Stimulated activated CD4-positive, alpha-beta T cell treated with anti-CD3 and anti-CD28 coated beads, Interleukin-1b, Interleukin-23, amount 100 ng/mL, for 1 hour (primary cell): Measurements from ENCODE around the gene ADRA1B.
"Not testable (repeated sequence)": the region's sequence is repeated elsewhere in the genome, so short reads cannot be mapped to it uniquely, and the experiment has no call there.

Source experiments
- DNase-seq, 2 donors: peaks; one replicate each; pipeline ENCODE4 v3.0.0-alpha.2; 2020; ENCODE audit warnings: low read depth in 2 of 2

ADRA1B gene

GRCh38 chr5:159969966-159970365 lies 53.7 kb downstream of the ADRA1B start:
- no peak for DNase-seq

DNA sequence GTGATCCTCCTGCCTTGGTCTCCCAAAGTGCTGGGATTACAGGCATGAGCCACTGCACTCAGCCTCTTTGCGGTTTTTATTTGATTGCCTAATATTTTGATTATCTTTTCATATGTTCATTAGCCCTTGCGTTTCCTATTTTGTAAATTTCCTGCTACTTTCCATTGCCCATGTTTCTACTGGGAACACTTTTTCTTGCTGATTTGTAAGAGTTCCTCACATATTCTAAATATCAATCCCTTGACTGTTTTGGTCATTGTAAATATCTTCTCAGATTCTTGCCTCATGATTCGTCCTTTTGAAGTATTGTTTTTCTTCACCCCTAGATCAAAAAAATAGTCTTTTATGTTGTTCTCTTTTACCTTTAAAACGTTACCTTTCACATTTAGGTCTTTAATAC lies 54.8 kb downstream of the ADRA1B start:
- DNase-seq: no peak

- DNase-seq: no peak
Observed at GRCh38 chr5:159971514-159971913, 55.2 kb downstream of the ADRA1B start.

DNA sequence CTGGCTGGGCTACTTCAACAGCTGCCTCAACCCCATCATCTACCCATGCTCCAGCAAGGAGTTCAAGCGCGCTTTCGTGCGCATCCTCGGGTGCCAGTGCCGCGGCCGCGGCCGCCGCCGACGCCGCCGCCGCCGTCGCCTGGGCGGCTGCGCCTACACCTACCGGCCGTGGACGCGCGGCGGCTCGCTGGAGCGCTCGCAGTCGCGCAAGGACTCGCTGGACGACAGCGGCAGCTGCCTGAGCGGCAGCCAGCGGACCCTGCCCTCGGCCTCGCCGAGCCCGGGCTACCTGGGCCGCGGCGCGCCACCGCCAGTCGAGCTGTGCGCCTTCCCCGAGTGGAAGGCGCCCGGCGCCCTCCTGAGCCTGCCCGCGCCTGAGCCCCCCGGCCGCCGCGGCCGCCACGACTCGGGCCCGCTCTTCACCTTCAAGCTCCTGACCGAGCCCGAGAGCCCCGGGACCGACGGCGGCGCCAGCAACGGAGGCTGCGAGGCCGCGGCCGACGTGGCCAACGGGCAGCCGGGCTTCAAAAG lies 55.7 kb downstream of the ADRA1B start:
- no peak for DNase-seq

GRCh38 chr5:159972538-159973362 lies 56.5 kb downstream of the ADRA1B start:
- DNase-seq: no peak

GRCh38 chr5:159975462-159976019 lies 59.3 kb downstream of the ADRA1B start:
- no peak for DNase-seq

DNA sequence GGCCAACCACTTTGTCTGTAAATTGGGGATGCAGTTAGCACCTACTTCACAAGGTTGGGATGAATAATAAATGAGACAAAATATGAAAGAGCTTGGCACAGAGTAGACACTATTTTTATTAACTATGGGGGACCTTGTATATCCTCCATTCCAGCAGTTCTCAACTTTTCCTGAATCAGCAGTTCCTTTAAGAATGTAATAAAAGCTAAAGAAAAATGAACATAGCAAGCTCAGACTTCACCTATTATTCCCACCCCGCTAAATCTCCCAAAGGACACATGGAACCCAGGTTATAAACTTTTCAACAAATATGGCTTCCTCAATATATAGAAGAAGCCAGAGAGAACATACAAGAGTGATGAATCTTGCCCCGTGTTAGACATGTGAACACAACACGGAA lies 60.6 kb downstream of the ADRA1B start:
- DNase-seq: no peak

DNA sequence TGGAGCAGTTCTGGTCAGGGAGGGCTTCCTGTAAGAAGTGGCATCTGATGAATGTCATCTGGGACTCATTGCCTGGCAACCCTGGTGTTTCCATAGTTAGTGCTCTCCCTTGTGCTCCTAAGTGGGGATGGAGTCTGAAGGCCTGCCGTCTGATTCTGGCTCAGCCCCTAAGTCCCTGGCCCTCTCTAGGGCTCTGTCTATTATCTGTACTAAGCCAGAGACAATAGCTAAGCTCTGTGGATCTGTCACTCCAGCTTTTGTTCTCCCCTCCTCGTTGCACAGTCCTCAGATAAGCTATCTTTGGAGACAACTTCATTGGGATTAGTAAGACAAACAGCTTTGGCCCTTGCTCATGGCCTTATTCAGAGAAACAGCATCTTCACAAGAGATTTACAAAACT lies 62.1 kb downstream of the ADRA1B start:
- DNase-seq: no peak

DNA sequence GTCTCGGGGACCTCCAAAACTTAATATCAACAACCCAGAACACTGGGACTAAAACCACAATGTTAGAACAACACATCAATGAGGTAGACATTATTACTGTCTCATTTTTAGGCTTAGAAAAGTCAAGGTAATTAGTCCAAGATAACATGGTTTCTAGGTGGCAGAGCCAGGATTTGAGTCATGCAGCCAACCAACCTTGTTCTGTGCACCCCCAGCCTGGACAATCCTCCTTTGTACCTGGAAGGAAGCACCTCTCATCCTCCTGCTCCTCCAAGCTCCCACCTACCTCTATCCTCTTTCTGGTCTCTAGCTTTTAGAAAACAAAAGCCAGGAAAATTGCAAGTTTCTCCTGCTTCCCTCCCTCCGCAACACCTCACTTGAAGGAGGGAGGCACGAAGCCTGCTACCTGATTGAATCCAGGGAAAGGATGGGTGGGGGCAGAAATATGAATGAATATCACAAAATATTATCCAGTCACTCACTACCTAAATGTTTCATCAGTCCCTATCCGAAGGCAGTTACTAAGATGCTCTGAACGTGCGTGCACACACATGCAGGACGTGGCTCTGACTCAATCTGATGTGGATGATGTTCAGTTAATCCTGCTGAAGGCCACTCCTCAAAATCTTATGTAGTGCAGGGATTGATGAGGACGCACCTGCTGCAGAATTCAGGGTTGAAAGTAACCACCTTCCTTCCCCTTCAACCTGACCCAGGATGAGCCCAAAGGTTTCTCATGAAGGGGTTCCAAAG lies 66.3 kb downstream of the ADRA1B start:
- DNase-seq: no peak

DNA sequence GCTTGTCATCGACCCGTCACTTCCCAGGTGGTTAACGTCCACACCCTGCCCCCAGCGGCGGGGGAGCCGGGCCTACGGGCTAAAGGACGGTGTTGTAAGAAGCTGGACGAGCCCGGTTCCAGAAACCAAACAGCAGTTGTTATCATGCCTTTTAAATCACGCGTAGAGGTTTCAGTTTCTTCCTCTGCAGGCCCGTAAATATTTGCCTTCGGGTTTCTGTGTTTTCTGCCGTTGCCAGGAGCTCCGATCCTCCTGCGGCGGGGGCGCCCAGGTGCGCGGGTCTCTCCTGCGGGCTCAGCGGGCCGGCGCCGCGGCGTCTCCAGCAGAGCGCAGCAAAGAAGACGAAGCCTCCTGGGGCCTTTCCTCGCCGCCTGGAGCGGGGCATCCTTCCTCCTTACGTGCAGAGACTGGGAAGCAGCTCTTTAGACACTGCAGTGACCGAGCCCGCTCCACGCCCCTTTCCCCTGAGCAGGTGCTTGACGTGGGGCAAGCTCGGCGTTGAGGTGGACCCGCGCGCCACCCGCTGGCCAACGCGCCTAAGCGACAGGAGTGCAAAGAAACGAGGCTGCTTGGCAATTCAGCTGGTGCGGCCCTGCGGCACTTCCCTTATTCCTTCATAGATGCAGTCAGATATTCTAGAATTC lies 70.9 kb downstream of the ADRA1B start:
- peak; percentile 31 to 59 for DNase-seq

GRCh38 chr5:159990506-159990905 lies 74.2 kb downstream of the ADRA1B start:
- DNase-seq: no peak

DNA sequence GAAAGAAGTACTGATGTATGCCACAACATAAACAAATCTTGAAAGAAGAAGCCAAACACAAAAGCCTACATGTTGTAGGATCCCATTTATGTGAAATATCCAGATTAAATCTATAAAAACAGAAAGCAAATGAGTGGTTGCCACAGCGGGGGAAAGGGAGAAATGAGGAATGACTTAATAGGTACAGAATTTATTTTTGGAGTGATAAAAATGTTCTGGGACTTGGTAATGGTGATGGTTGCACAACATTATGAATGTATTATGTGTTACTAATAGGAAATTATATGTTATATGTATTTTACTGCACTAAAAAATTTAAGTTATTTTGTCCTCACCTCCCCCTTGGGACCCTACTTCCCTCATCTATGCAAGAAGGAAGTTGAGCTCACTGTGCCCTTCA lies 76.3 kb downstream of the ADRA1B start:
- DNase-seq: no peak

DNA sequence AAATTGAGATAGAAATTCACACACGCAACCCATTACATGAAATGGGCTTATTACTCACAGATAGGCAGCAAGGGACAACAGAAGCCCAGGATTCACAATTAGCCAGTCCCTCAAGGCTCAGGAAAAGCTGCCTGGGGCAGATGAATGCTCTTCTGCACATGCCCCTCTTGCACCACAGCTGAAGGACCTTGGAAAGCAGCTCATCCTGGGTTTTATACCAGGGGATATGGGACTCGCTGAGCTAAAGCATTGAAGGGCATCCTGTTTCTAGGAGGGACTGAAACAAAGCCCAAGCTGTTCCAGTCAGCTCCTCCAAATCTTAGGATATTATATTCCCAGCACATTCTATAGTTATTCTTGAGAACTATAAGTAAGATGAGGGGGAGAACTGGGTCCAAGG lies 76.9 kb downstream of the ADRA1B start:
- DNase-seq: no peak

GRCh38 chr5:159995907-159996306 lies 79.6 kb downstream of the ADRA1B start:
- no peak for DNase-seq

DNA sequence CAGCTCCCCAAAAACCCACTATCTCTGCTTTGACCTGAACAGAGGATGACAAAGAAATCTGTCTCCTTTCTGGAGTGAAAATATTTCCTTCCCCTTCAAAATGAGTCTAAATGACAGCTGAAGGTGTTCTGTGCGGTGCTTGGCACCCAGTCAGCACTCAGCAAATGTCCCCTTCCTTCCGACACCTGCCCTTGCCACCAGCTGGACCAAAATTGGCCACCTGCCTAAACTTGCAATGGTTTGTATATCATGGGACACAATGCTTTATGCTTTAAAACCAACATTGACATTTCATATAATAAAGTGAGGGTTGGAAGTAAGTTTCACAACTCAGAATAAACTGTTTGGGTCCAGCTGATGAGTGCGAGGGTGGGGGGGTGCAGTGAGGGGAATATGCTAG lies 85.2 kb downstream of the ADRA1B start:
- no peak for DNase-seq

DNA sequence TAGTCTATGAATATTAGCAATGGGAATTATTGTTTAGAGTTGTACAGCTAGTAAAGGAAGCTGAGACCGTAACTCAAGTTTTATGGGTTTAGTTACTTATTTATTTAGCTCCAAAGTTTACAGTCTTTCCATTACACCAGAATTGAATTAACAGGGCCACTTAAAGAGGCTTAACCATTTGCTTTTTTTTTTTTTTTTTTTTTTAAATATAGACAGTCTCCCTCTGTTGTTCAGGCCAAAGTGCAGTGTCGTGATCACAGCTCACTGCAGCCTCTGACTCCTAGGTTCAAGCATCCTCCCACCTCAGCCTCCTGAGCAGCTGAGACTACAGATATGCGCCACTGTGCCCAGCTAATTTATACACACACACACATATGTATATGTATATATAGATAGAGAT lies 91.2 kb downstream of the ADRA1B start:
- DNase-seq: no peak

DNA sequence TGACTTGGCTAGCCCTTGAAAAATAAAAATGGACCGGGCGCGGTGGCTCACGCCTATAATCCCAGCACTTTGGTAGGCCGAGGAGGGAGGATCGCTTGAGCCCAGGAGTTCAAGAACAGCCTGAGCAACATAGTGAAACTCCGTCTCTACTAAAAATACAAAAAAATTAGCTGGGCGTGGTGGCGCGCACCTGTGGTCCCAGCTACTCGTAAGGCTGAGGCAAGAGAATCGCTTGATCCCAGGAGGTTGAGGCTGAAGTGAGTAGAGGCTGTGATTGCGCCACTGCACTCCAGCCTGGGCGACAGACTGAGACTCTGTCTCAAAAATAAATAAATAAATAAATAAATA lies 92.2 kb downstream of the ADRA1B start:
- DNase-seq: not testable (repeated sequence)

GRCh38 chr5:160008877-160009590 lies 92.8 kb downstream of the ADRA1B start, which contains the start of gene TTC1:
TSS of gene TTC1 (plus strand) at chr5:160009139. CDS start at chr5:160010529, 1,390 bp downstream.
- peak; percentile 76 to 79 for DNase-seq

DNA sequence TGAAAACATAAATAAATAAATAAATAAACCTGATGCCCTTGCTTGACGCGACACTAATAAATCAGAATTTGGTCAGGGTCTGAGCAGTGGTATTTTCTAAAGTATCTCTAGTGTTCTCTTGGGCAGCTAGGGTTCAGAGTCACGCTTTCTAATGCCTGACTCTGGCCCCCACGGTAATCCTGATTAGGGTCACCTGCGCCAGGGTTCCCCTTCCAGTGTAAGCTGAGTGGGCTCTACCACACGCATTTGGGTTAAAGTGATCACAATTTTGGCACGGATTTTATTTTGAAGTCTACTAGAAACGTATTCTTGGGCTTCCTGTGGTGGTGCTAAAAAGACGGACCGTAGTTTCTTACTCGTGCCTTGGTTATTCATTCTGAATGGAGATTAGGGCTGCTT lies 93.3 kb downstream of the ADRA1B start:
- DNase-seq: no peak

- DNase-seq: no peak
Observed at GRCh38 chr5:160011471-160011870, 95.2 kb downstream of the ADRA1B start.

DNA sequence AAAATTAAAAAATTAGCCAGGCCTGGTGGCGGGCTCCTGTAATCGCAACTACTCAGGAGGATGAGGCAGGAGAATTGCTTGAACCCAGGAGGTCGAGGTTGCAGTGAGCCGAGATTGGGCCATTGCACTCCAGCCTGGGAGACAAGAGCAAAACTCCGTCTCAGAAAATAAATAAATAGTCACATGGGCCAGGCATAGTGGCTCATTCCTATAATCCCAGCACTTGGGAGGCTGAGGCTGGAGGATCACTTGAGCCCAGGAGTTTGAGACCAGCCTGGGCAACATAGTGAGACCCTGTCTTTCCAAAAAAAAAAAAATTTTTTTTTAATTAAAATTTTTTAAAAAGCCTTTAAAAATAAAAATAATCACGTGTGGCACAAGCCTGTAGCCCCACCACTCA lies 97.9 kb downstream of the ADRA1B start:
- not testable (repeated sequence) for DNase-seq
